Fibroblast of lung (primary cell): Measurements from ENCODE around the gene EML4.

Experiments
- CTCF ChIP-seq, 2 donors: IDR thresholded peaks in 1 of 2; conservative IDR thresholded peaks in 1 of 2; 1 replicate in 1 of 2; 2 replicates in 1 of 2; pipeline ENCODE4 v1.5.1; 2011 to 2012; ENCODE audit warnings: low read length in 2 of 2, control low read depth in 1 of 2, inconsistent platforms in 1 of 2, low read depth in 1 of 2, mild to moderate bottlenecking in 1 of 2
- EZH2 ChIP-seq: IDR thresholded peaks from 2 replicates; pipeline ENCODE4 v1.5.1; 2012; ENCODE audit warnings: low read length, control low read depth, mild to moderate bottlenecking; ENCODE audit errors: missing control alignments

- no peak for TF ChIP-seq CTCF (conservative IDR thresholded peaks at IDR 0.05 in 1 of 2, IDR thresholded peaks at IDR 0.05 in 1 of 2; ENCODE audit: low read depth in 1 of 2, low read length in 2 of 2)
- no peak for TF ChIP-seq EZH2
These were observed 17.9 kb downstream of the EML4 start for GRCh38 chr2:42186945-42187632.
